Esophagus squamous epithelium (tissue), 4 donors: ENCODE data around the gene TSPEAR.

Experiments
- CTCF ChIP-seq, 6 experiments: fragments of 450-650 bp in 4 of 6; fragments of 200-600 bp in 2 of 6; sonication (generic) in 2 of 6; IDR thresholded peaks; one replicate each; pipeline ENCODE4 v1.5.1; 2016 to 2019; ENCODE audit warnings: antibody characterized with exemption in 6 of 6, mild to moderate bottlenecking in 4 of 6, moderate library complexity in 4 of 6
- POLR2A ChIP-seq, 4 donors: fragments of 450-650 bp; IDR thresholded peaks; one replicate each; pipeline ENCODE4 v1.6.1; 2017; ENCODE audit warnings: antibody characterized with exemption in 4 of 4, mild to moderate bottlenecking in 4 of 4, moderate library complexity in 3 of 4

- TF ChIP-seq CTCF (IDR thresholded peaks at IDR 0.05) (no peak), POLR2A (IDR thresholded peaks at IDR 0.05) (no peak)
Observed at GRCh38 chr21:44753357-44753756, 42.0 kb upstream of the TSPEAR start.
